CD14-positive monocyte (primary cell): Measurements from ENCODE around the gene EEIG2. TPM values are rescaled to one million over a fixed set of nuclear protein-coding genes. Genes with fewer than 3 reads are reported as not detected.

Source experiments
- DNase-seq, 3 donors: peaks; one replicate each; pipeline ENCODE4 v3.0.0-alpha.2; 2011 to 2022
- H2AFZ ChIP-seq: 2 replicates; pipeline ENCODE4 v1.6.0; 2012; ENCODE audit warnings: mild to moderate bottlenecking, low read depth, low read length, inconsistent platforms; ENCODE audit not compliant: insufficient read depth, poor library complexity, severe bottlenecking
- H3K27ac ChIP-seq, 2 donors: 1 replicate in 1 of 2; 2 replicates in 1 of 2; pipeline ENCODE4 v1.5.1; 2012 to 2013; ENCODE audit warnings: low read length in 2 of 2, control low read depth in 1 of 2, inconsistent platforms in 1 of 2, low read depth in 1 of 2, mild to moderate bottlenecking in 1 of 2
- H3K27me3 ChIP-seq, 2 donors: one replicate each; pipeline versions ENCODE4 v1.6.0 to v1.6.1; 2011 to 2013; ENCODE audit warnings: low read length in 2 of 2; ENCODE audit not compliant: control insufficient read depth in 2 of 2, insufficient read depth in 2 of 2
- H3K36me3 ChIP-seq, 2 donors: replicated peaks in 1 of 2; 1 replicate in 1 of 2; 2 replicates in 1 of 2; pipeline versions ENCODE4 v1.5.1 to v1.6.1; 2012 to 2013; ENCODE audit warnings: low read length in 2 of 2, control low read depth in 1 of 2, inconsistent platforms in 1 of 2, mild to moderate bottlenecking in 1 of 2; ENCODE audit not compliant: insufficient read depth in 2 of 2, control insufficient read depth in 1 of 2
- H3K4me1 ChIP-seq, 2 donors: 1 replicate in 1 of 2; 2 replicates in 1 of 2; pipeline versions ENCODE4 v1.5.1 to v1.6.1; 2012 to 2013; ENCODE audit warnings: low read length in 2 of 2, control low read depth in 1 of 2, inconsistent platforms in 1 of 2, mild to moderate bottlenecking in 1 of 2, moderate library complexity in 1 of 2; ENCODE audit not compliant: insufficient read depth in 2 of 2, control insufficient read depth in 1 of 2
- H3K4me2 ChIP-seq: replicated peaks from 2 replicates; pipeline ENCODE3; 2012; ENCODE audit warnings: low read length, moderate library complexity, mild to moderate bottlenecking; ENCODE audit not compliant: poor library complexity, severe bottlenecking; ENCODE audit errors: extremely low read depth
- H3K4me3 ChIP-seq, 3 experiments: fragments of 200-600 bp in 1 of 3; sonication (generic) in 1 of 3; replicated peaks in 1 of 3; 1 replicate in 2 of 3; 2 replicates in 1 of 3; pipeline ENCODE4 v1.5.1; 2011 to 2013; ENCODE audit warnings: low read length in 3 of 3, mild to moderate bottlenecking in 3 of 3, control low read depth in 2 of 3, low read depth in 2 of 3, inconsistent platforms in 1 of 3, moderate library complexity in 1 of 3
- H3K79me2 ChIP-seq: 2 replicates; pipeline ENCODE4 v1.6.0; 2012; ENCODE audit warnings: mild to moderate bottlenecking, control low read depth, inconsistent platforms, low read length, moderate library complexity; ENCODE audit not compliant: insufficient read depth
- H3K9ac ChIP-seq: 2 replicates; pipeline ENCODE4 v1.6.0; 2017; ENCODE audit warnings: low read length, mild to moderate bottlenecking; ENCODE audit not compliant: insufficient read depth, poor library complexity, severe bottlenecking
- H3K9me3 ChIP-seq, 2 donors: replicated peaks in 1 of 2; 1 replicate in 1 of 2; 2 replicates in 1 of 2; pipeline versions ENCODE4 v1.5.1 to v1.6.1; 2012 to 2013; ENCODE audit warnings: low read length in 2 of 2, control low read depth in 1 of 2; ENCODE audit not compliant: control insufficient read depth in 1 of 2, insufficient read depth in 1 of 2
- H4K20me1 ChIP-seq: 2 replicates; pipeline ENCODE4 v1.6.0; 2012; ENCODE audit warnings: mild to moderate bottlenecking, low read length, control low read depth, moderate library complexity; ENCODE audit not compliant: insufficient read depth
- H3K27ac Mint-ChIP-seq, 7 donors: one replicate each; pipeline ENCODE4 v1.8.0; 2020; ENCODE audit warnings: mild to moderate bottlenecking in 7 of 7, mixed read lengths in 7 of 7, moderate library complexity in 6 of 7, inconsistent platforms in 2 of 7
- H3K27me3 Mint-ChIP-seq, 3 donors: one replicate each; pipeline ENCODE4 v1.8.0; 2021 to 2022; ENCODE audit warnings: low read depth in 3 of 3, mild to moderate bottlenecking in 3 of 3, mixed read lengths in 3 of 3, moderate library complexity in 3 of 3, inconsistent platforms in 1 of 3
- H3K36me3 Mint-ChIP-seq, 2 donors: one replicate each; pipeline ENCODE4 v1.8.0; 2020; ENCODE audit warnings: mixed read lengths in 2 of 2, inconsistent platforms in 1 of 2, mild to moderate bottlenecking in 1 of 2
- H3K4me1 Mint-ChIP-seq: one replicate; pipeline ENCODE4 v1.8.0; 2020; ENCODE audit warnings: mild to moderate bottlenecking, mixed read lengths
- H3K4me3 Mint-ChIP-seq, 2 donors: one replicate each; pipeline ENCODE4 v1.8.0; 2020; ENCODE audit warnings: mild to moderate bottlenecking in 2 of 2, mixed read lengths in 2 of 2, moderate library complexity in 1 of 2
- H3K9me3 Mint-ChIP-seq, 7 donors: one replicate each; pipeline ENCODE4 v1.8.0; 2020 to 2022; ENCODE audit warnings: mixed read lengths in 7 of 7, mild to moderate bottlenecking in 6 of 7, moderate library complexity in 6 of 7, inconsistent platforms in 2 of 7
- CTCF ChIP-seq: fragments of 200-600 bp; IDR thresholded peaks from one replicate; pipeline ENCODE4 v1.8.0; 2022; ENCODE audit warnings: antibody characterized with exemption, mild to moderate bottlenecking
- WGBS: methylation state at CpG from one replicate; pipeline ENCODE4 v1.1.5; 2013; ENCODE audit warnings: missing lambda C conversion rate; ENCODE audit not compliant: insufficient coverage; 5-methylcytosine and 5-hydroxymethylcytosine counted together
- intact Hi-C, 2 donors: fragments of 100-400 bp; cut with micrococcal nuclease; formaldehyde crosslinking; loops; one replicate each; pipeline versions ENCODE4 v1.15.0 to v1.15.1; 2023
- polyA plus RNA-seq, 3 donors: library from polyadenylated mRNA; depleted of rRNA in 1 of 3; unstranded in 2 of 3; stranded (reverse) in 1 of 3; fragments of 300-500 nt in 2 of 3; fragments of >200 nt in 1 of 3; fragmentation: Illumina TruSeq in 2 of 3; gene quantifications; 1 replicate in 2 of 3; 2 replicates in 1 of 3; pipeline ENCODE4 v1.2.3, GENCODE V29; 2012 to 2021

EEIG2 gene
- polyA plus RNA-seq, 3 donors: 1.4 to 8.4 (median 4.3) TPM

- Mint-ChIP-seq H3K4me3 (no peak overlapping the region), H3K36me3 (peaks cover 0 to 3% of the 10 kb centered on the region in 2 donors), H3K9me3 (peaks cover 9 to 27% (median 18%) of the 10 kb centered on the region in 7 donors), H3K4me1 (peaks cover 7% of the 10 kb centered on the region), H3K27ac (no peak overlapping the region), H3K27me3 (peaks cover 0 to 3% (median 3%) of the 10 kb centered on the region in 3 donors)
- H2AFZ ChIP-seq: no peak overlapping the region
- no peak overlapping the region for H3K4me2 ChIP-seq
- peaks cover 4 to 10% of the 10 kb centered on the region in 2 donors for H3K9me3 ChIP-seq
- H3K27me3 ChIP-seq: no peaks in the 10 kb centered on the region
- no peak overlapping the region for H3K4me3 ChIP-seq
- TF ChIP-seq CTCF: no peak
- no peak overlapping the region for H3K9ac ChIP-seq
- H3K36me3 ChIP-seq: no peaks in the 10 kb centered on the region
- H3K27ac ChIP-seq: no peak overlapping the region
- H4K20me1 ChIP-seq: no peaks in the 10 kb centered on the region
- no peaks in the 10 kb centered on the region for H3K4me1 ChIP-seq
- DNase-seq: no peak
- intact Hi-C loops: no loop called here
- H3K79me2 ChIP-seq: no peaks in the 10 kb centered on the region
These were observed 36.1 kb upstream of the EEIG2 start for GRCh38 chr1:108523829-108524228.

DNA sequence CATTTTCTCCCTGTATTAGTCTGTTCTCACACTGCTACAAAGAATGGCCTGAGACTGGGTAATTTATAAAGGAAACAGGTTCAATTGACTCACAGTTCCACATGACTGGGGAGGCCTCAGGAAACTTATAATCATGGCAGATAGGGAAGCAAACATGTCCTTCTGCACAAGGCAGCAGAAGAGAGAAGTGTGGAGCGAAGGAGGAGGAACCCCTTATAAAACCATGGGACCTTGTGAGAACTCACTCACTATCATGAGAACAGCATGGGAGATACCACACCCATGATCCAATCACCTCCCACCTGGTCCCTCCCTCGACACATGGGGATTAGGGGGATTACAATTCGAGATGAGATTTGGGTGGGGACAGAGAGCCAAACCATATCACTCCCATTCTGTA is 35.2 kb upstream of the EEIG2 start:
- no CpG with 5 or more reads among the region's 3 CpGs for WGBS

More for the DNA sequence above, 35.2 kb upstream of the EEIG2 start:
- Histone ChIP-seq H2AFZ (no peak overlapping the region), H3K79me2 (no peaks in the 10 kb centered on the region), H4K20me1 (no peaks in the 10 kb centered on the region), H3K4me3 (no peak overlapping the region), H3K9ac (no peak overlapping the region), H3K4me2 (no peak overlapping the region), H3K9me3 (peaks cover 4 to 10% of the 10 kb centered on the region in 2 donors), H3K27ac (no peak overlapping the region), H3K4me1 (no peaks in the 10 kb centered on the region), H3K36me3 (no peaks in the 10 kb centered on the region), H3K27me3 (no peaks in the 10 kb centered on the region)
- H3K27ac Mint-ChIP-seq: no peak overlapping the region
- peaks cover 0 to 3% (median 3%) of the 10 kb centered on the region in 3 donors for H3K27me3 Mint-ChIP-seq
- H3K4me3 Mint-ChIP-seq: no peak overlapping the region
- peaks cover 9 to 26% (median 16%) of the 10 kb centered on the region in 7 donors for H3K9me3 Mint-ChIP-seq
- no peak for DNase-seq
- peaks cover 7% of the 10 kb centered on the region for H3K4me1 Mint-ChIP-seq
- H3K36me3 Mint-ChIP-seq: peaks cover 0 to 3% of the 10 kb centered on the region in 2 donors
- TF ChIP-seq CTCF: no peak
- intact Hi-C loops: no loop called here
